Measurements from ENCODE around the gene PIAS1.

DNA sequence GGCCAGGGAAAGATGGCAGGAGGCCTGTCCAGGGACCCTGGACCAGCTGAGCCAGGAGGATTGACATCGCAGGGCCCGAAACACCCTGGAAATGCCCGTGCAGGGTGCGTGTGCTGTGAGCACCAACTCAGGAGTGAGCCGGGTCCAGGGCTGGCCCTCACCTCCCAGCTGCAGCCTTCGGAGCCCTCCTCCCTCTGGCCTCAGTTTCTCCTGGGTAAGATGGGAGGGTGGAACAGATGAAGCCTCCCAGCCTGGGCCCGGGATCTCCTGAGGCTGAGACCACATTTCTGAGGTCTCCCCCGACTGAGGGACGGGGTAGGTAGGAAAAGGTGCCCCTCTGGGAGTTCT is 156.3 kb downstream of the PIAS1 start:
- TF ChIP-seq, protein P1, sequence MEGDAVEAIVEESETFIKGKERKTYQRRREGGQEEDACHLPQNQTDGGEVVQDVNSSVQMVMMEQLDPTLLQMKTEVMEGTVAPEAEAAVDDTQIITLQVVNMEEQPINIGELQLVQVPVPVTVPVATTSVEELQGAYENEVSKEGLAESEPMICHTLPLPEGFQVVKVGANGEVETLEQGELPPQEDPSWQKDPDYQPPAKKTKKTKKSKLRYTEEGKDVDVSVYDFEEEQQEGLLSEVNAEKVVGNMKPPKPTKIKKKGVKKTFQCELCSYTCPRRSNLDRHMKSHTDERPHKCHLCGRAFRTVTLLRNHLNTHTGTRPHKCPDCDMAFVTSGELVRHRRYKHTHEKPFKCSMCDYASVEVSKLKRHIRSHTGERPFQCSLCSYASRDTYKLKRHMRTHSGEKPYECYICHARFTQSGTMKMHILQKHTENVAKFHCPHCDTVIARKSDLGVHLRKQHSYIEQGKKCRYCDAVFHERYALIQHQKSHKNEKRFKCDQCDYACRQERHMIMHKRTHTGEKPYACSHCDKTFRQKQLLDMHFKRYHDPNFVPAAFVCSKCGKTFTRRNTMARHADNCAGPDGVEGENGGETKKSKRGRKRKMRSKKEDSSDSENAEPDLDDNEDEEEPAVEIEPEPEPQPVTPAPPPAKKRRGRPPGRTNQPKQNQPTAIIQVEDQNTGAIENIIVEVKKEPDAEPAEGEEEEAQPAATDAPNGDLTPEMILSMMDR (conservative IDR thresholded peaks at IDR 0.05; ENCODE audit: low read length), result no peak
- TF ChIP-seq EZH2phosphoT487 (IDR thresholded peaks at IDR 0.05; ENCODE audit: borderline replicate concordance, low read depth, low read length), result no peak
